Measurements from ENCODE around the gene PIEZO2. TPM values are rescaled to one million over a fixed set of nuclear protein-coding genes. Genes with fewer than 3 reads are reported as not detected.

PIEZO2 gene
- total RNA-seq, 4 donors from 2014 or later = 0.18 to 3.0 (median 0.21) TPM

DNA sequence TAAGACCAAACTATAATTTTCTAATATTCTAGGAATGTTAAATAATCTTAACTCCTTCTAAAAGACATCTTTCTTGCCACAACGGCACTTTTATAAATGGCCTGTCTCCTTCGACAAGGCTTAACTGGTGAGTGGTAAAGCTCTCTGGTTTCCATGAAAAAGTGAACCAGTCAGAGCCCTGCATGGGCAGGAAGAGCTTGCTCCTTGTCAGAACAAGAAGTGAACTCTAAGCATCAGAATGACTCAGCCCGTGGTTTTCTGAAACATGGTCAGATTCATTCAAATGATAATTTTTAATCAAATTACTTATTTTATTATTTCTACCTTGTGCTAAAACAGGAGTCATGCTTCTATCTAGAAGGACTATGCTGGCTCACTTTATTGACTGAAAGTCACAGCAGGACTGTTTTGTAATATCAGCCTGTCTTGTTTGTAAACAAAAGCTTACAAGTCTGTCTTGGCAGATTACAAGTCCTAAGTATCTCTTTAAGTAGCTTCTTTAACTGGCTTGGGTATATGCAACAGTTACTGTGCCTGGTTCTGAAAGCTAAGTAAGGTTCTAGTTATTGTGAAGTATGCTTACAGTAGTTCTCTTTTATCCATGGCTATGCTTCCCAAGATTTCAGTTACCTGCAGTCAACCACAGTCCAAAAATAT is 378.2 kb downstream of the PIEZO2 start:
- no peaks in the 10 kb centered on the region for H3K36me3 ChIP-seq
- in situ Hi-C loops (cut with MboI; ENCODE audit: low sequenced_read_pairs in 4 of 4) = no loop called here
- ATAC-seq = no peak

DNA sequence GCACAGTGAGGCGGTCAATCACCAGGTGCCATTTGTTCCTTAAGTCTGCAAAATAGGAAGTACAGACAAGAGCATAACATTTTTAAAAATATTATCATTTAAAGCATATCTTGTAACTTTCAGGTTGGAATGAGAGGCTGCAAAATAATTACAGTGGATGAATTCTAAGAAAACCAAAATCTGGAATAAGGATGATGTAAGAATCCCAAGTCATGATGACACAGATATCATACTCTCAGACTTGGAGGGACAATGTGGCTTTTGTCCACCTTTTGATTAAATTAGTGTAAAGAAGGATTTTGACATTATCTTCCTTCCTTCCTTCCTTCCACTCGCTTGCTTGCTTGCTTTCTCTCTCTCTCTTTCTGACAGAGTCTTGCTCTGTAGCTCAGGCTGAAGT is 379.1 kb downstream of the PIEZO2 start:
- Histone ChIP-seq H3K27me3 (no peaks in the 10 kb centered on the region), H3K4me3 (no peak overlapping the region), H3K36me3 (no peaks in the 10 kb centered on the region), H3K27ac (no peak overlapping the region), H3K9me3 (no peaks in the 10 kb centered on the region), H3K4me1 (no peaks in the 10 kb centered on the region)
- no peak for ATAC-seq
- in situ Hi-C loops (cut with MboI; ENCODE audit: low sequenced_read_pairs in 4 of 4) (no loop called here), intact Hi-C loops (cut with DNase I; ENCODE audit: low total_unique reads) (no loop called here)
- DNase-seq = no peak
- no peak for TF ChIP-seq CTCF (IDR thresholded peaks at IDR 0.05 in 4 of 5, conservative IDR thresholded peaks at IDR 0.05 in 1 of 5)
- no peak for TF ChIP-seq POLR2A (IDR thresholded peaks at IDR 0.05)

More for the DNA sequence above, 378.2 kb downstream of the PIEZO2 start:
- intact Hi-C loops (cut with DNase I; ENCODE audit: low total_unique reads) = no loop called here
- Histone ChIP-seq H3K27me3 (no peaks in the 10 kb centered on the region), H3K4me3 (no peak overlapping the region), H3K4me1 (no peaks in the 10 kb centered on the region), H3K27ac (no peak overlapping the region), H3K9me3 (no peaks in the 10 kb centered on the region)
- no peak for DNase-seq
- TF ChIP-seq CTCF (IDR thresholded peaks at IDR 0.05 in 4 of 5, conservative IDR thresholded peaks at IDR 0.05 in 1 of 5) (no peak), POLR2A (IDR thresholded peaks at IDR 0.05) (no peak)

GRCh38 chr18:10768221-10768620 is 381.1 kb downstream of the PIEZO2 start:
- no peaks in the 10 kb centered on the region for H3K27me3 ChIP-seq
- DNase-seq (no peak), ATAC-seq (no peak)
- in situ Hi-C loops (cut with MboI; ENCODE audit: low sequenced_read_pairs in 4 of 4) (no loop called here), intact Hi-C loops (cut with DNase I; ENCODE audit: low total_unique reads) (no loop called here)
- H3K36me3 ChIP-seq = no peaks in the 10 kb centered on the region
- H3K4me3 ChIP-seq = no peak overlapping the region
- TF ChIP-seq CTCF (IDR thresholded peaks at IDR 0.05 in 4 of 5, conservative IDR thresholded peaks at IDR 0.05 in 1 of 5) (no peak), POLR2A (IDR thresholded peaks at IDR 0.05) (no peak)
- no peak overlapping the region for H3K27ac ChIP-seq
- no peaks in the 10 kb centered on the region for H3K9me3 ChIP-seq
- no peaks in the 10 kb centered on the region for H3K4me1 ChIP-seq

- no peaks in the 10 kb centered on the region for H3K27me3 ChIP-seq
- no peak overlapping the region for H3K4me3 ChIP-seq
- ATAC-seq (no peak), DNase-seq (no peak)
- intact Hi-C loops (cut with DNase I; ENCODE audit: low total_unique reads) = no loop called here
- no peak overlapping the region for H3K27ac ChIP-seq
- H3K36me3 ChIP-seq = no peaks in the 10 kb centered on the region
- H3K9me3 ChIP-seq = no peaks in the 10 kb centered on the region
- in situ Hi-C loops (cut with MboI; ENCODE audit: low sequenced_read_pairs in 4 of 4) = no loop called here
- TF ChIP-seq CTCF (IDR thresholded peaks at IDR 0.05 in 4 of 5, conservative IDR thresholded peaks at IDR 0.05 in 1 of 5) = no peak
- no peak for TF ChIP-seq POLR2A (IDR thresholded peaks at IDR 0.05)
- no peaks in the 10 kb centered on the region for H3K4me1 ChIP-seq
Measured at GRCh38 chr18:10767658-10768057, 381.7 kb downstream of the PIEZO2 start.

- H3K36me3 ChIP-seq = no peaks in the 10 kb centered on the region
- no peak overlapping the region for H3K4me3 ChIP-seq
- DNase-seq (no peak), ATAC-seq (no peak)
- no peak overlapping the region for H3K27ac ChIP-seq
- intact Hi-C loops (cut with DNase I; ENCODE audit: low total_unique reads) = no loop called here
- no peaks in the 10 kb centered on the region for H3K4me1 ChIP-seq
- no peaks in the 10 kb centered on the region for H3K27me3 ChIP-seq
- no peaks in the 10 kb centered on the region for H3K9me3 ChIP-seq
- no peak for TF ChIP-seq CTCF (IDR thresholded peaks at IDR 0.05 in 4 of 5, conservative IDR thresholded peaks at IDR 0.05 in 1 of 5)
- no peak for TF ChIP-seq POLR2A (IDR thresholded peaks at IDR 0.05)
- in situ Hi-C loops (cut with MboI; ENCODE audit: low sequenced_read_pairs in 4 of 4) = no loop called here
Measured at GRCh38 chr18:10760986-10761385, 388.4 kb downstream of the PIEZO2 start.
